Measurements from ENCODE around the gene HIGD1A.

The HIGD1A gene

GRCh38 chr3:42803414-42804105 is 730 bp downstream of the HIGD1A start:
- TF ChIP-seq JUND (IDR thresholded peaks at IDR 0.05; ENCODE audit: low read depth), result no peak
- peak; percentile 44 to 57 for DNase-seq (ENCODE audit: low read depth in 1 of 2, low spot score in 1 of 2)
- in situ Hi-C loops (cut with HindIII; ENCODE audit: low pct_unique_long_range_greater_than_20kb, low sequenced_read_pairs), result no loop called here

DNA sequence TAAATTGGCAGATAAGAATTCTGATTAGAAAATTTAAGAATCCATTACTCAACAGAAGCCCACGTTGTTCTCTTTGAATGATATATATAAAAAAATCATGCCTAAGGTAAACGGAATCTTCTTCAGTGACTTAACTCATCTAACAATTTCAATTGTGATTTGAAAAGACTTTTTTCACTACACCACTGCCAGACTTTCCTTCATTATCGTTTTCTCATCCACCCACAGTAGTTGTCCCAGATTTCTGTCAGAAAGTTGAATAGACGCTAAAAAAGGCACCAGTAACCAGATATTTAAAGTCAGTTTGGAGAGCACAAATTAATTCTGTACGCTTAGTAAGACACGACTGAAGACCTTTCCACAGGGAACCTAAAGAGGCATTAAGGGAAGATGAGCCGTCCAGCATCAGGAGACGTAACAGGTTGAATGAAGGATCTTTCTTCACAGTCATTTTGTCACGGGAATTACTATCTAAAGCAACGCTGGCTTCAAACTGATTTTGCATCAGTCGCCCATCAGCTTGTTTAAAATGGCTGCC is 1.3 kb downstream of the HIGD1A start:
- no peak for DNase-seq (ENCODE audit: low read depth in 1 of 2, low spot score in 1 of 2)
- TF ChIP-seq JUND (IDR thresholded peaks at IDR 0.05; ENCODE audit: low read depth), result no peak
- in situ Hi-C loops (cut with HindIII; ENCODE audit: low pct_unique_long_range_greater_than_20kb, low sequenced_read_pairs), result no loop called here

DNA sequence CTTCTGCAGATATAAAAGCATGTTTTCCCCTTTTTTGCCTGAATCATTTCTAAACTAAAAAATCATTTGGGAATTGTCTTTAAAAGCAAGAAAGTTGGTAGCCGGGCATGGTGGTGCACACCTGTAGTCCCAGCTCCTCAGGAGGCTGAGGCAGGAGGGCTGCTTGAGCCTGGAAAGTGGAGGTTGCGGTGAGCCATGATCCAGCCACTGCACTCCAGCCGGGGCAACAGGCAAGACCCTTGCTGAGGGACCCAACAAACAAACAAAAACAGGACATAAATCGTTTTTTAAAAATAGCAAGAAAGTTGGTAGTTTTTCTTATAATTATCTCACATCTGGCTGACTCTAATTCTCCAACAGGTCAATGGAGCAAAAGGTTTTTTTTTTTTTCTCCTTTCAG is 2.5 kb downstream of the HIGD1A start:
- in situ Hi-C loops (cut with HindIII; ENCODE audit: low pct_unique_long_range_greater_than_20kb, low sequenced_read_pairs), result no loop called here
- DNase-seq (ENCODE audit: low read depth in 1 of 2, low spot score in 1 of 2), result no peak
- TF ChIP-seq JUND (IDR thresholded peaks at IDR 0.05; ENCODE audit: low read depth), result no peak

GRCh38 chr3:42801048-42801620 is 3.2 kb downstream of the HIGD1A start:
- no peak for TF ChIP-seq JUND (IDR thresholded peaks at IDR 0.05; ENCODE audit: low read depth)
- in situ Hi-C loops (cut with HindIII; ENCODE audit: low pct_unique_long_range_greater_than_20kb, low sequenced_read_pairs), result no loop called here
- DNase-seq (ENCODE audit: low read depth in 1 of 2, low spot score in 1 of 2), result no peak

DNA sequence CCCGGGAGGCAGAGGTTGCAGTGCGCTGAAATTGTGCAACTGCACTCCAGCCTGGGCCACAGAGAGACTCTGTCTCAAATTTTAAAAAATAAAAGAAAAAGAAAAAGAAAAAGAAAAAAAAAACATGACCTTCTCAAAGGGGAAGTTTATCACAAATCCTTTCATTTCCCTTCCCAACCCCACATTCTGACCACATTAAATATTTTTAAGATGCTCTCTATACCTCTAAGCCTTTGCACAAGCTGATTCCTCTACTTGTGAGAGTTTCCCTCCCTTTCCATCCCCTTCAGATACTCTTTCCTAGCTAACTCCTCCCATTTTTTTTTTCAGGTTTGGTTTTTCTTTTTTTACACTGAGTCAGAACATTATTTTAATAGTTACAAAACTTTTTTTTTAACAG is 4.0 kb downstream of the HIGD1A start:
- no peak for TF ChIP-seq JUND (IDR thresholded peaks at IDR 0.05; ENCODE audit: low read depth)
- in situ Hi-C loops (cut with HindIII; ENCODE audit: low pct_unique_long_range_greater_than_20kb, low sequenced_read_pairs), result no loop called here
- no peak for DNase-seq (ENCODE audit: low read depth in 1 of 2, low spot score in 1 of 2)

- TF ChIP-seq JUND (IDR thresholded peaks at IDR 0.05; ENCODE audit: low read depth), result no peak
- in situ Hi-C loops (cut with HindIII; ENCODE audit: low pct_unique_long_range_greater_than_20kb, low sequenced_read_pairs), result no loop called here
- no peak for DNase-seq (ENCODE audit: low read depth in 1 of 2, low spot score in 1 of 2)
Observed at GRCh38 chr3:42799376-42799775, 4.9 kb downstream of the HIGD1A start.

- TF ChIP-seq JUND (IDR thresholded peaks at IDR 0.05; ENCODE audit: low read depth), result no peak
- in situ Hi-C loops (cut with HindIII; ENCODE audit: low pct_unique_long_range_greater_than_20kb, low sequenced_read_pairs), result no loop called here
- no peak for DNase-seq (ENCODE audit: low read depth in 1 of 2, low spot score in 1 of 2)
Observed at GRCh38 chr3:42796332-42796885, 7.9 kb downstream of the HIGD1A start.

- DNase-seq (ENCODE audit: low read depth in 1 of 2, low spot score in 1 of 2), result no peak
- in situ Hi-C loops (cut with HindIII; ENCODE audit: low pct_unique_long_range_greater_than_20kb, low sequenced_read_pairs), result no loop called here
- TF ChIP-seq JUND (IDR thresholded peaks at IDR 0.05; ENCODE audit: low read depth), result no peak
Observed at GRCh38 chr3:42795621-42796181, 8.6 kb downstream of the HIGD1A start.

GRCh38 chr3:42790714-42791229 is 13.5 kb downstream of the HIGD1A start:
- in situ Hi-C loops (cut with HindIII; ENCODE audit: low pct_unique_long_range_greater_than_20kb, low sequenced_read_pairs), result no loop called here
- TF ChIP-seq JUND (IDR thresholded peaks at IDR 0.05; ENCODE audit: low read depth), result no peak
- DNase-seq (ENCODE audit: low read depth in 1 of 2, low spot score in 1 of 2), result no peak

DNA sequence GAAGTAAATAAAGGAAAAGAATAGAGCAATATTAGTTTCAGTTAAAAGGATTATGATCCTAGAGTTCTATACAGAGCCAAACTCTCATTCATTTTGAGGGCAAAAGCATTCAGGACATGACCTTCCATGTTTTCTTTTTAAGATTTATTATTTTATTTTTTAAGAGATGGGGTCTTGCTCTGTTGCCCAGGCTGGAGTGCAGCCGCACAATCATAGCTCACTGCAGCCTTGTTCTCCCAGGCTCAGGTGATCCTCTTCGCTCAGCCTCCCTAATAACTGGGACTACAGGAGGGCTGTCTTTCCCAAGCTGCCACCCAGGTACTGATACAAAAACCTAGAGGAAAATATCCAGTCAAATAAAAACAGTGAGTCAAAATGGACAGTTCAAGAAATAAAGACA is 17.7 kb downstream of the HIGD1A start:
- DNase-seq (ENCODE audit: low read depth in 1 of 2, low spot score in 1 of 2), result no peak
- in situ Hi-C loops (cut with HindIII; ENCODE audit: low pct_unique_long_range_greater_than_20kb, low sequenced_read_pairs), result no loop called here
- no peak for TF ChIP-seq JUND (IDR thresholded peaks at IDR 0.05; ENCODE audit: low read depth)

DNA sequence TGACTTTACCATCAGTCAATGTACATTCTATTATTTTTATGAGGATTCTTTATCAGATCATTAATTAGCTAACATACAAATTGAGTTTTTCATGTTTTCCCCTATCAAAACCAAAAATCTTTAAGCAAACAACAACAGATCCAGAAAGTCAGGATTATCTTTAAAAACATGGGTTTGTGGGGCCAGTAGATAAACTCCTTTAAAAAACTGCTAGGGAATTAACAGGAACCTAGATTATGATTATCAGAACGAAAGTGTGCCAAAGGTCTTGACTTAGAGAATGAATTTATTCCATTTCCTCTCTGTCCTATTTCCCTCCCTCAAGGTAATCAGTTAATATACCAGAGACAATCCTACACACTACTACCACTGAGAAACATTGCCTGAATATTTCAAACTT is 18.1 kb downstream of the HIGD1A start:
- no peak for TF ChIP-seq JUND (IDR thresholded peaks at IDR 0.05; ENCODE audit: low read depth)

GRCh38 chr3:42780892-42781700 is 23.2 kb downstream of the HIGD1A start:
- TF ChIP-seq JUND (IDR thresholded peaks at IDR 0.05; ENCODE audit: low read depth), result no peak
- in situ Hi-C loops (cut with HindIII; ENCODE audit: low pct_unique_long_range_greater_than_20kb, low sequenced_read_pairs), result no loop called here
- peak; percentile 72 to 78 for DNase-seq (ENCODE audit: low read depth in 1 of 2, low spot score in 1 of 2)

More for the DNA sequence above, 18.1 kb downstream of the HIGD1A start:
- in situ Hi-C loops (cut with HindIII; ENCODE audit: low pct_unique_long_range_greater_than_20kb, low sequenced_read_pairs), result no loop called here
- no peak for DNase-seq (ENCODE audit: low read depth in 1 of 2, low spot score in 1 of 2)
